ENCODE results near the gene GALK1.

- TF ChIP-seq CTCF (conservative IDR thresholded peaks at IDR 0.05 in 1 of 2, IDR thresholded peaks at IDR 0.05 in 1 of 2; ENCODE audit: extremely low read depth in 1 of 2, insufficient read depth in 1 of 2, low read depth in 1 of 2, low read length in 2 of 2) (no peak), EZH2 (IDR thresholded peaks at IDR 0.05; ENCODE audit: borderline replicate concordance, low read length) (no peak)
Measured at GRCh38 chr17:75733471-75733870, 31.5 kb downstream of the GALK1 start.
